Osteoblast (primary cell): ENCODE results near the gene SESN2. TPM values are rescaled to one million over a fixed set of nuclear protein-coding genes. Genes with fewer than 3 reads are reported as not detected.

Experiments
- DNase-seq: peaks from one replicate; pipeline ENCODE4 v3.0.0; 2011; ENCODE audit warnings: low spot score, mixed read lengths; ENCODE audit not compliant: insufficient read length; ENCODE audit errors: missing footprints
- H2AFZ ChIP-seq: 2 replicates; pipeline ENCODE4 v1.6.0; 2011; ENCODE audit warnings: mild to moderate bottlenecking, low read length
- H3K27ac ChIP-seq: 2 replicates; pipeline ENCODE4 v1.5.1; 2011; ENCODE audit warnings: mild to moderate bottlenecking, low read depth, low read length, moderate library complexity
- H3K27me3 ChIP-seq: 2 replicates; pipeline ENCODE4 v1.6.0; 2012; ENCODE audit warnings: mild to moderate bottlenecking, control low read depth, inconsistent platforms, low read length, moderate library complexity; ENCODE audit not compliant: insufficient read depth
- H3K36me3 ChIP-seq: 2 replicates; pipeline ENCODE4 v1.5.1; 2011; ENCODE audit warnings: mild to moderate bottlenecking, low read length, control low read depth, moderate library complexity; ENCODE audit not compliant: insufficient read depth
- H3K4me1 ChIP-seq: 2 replicates; pipeline ENCODE4 v1.5.1; 2011; ENCODE audit warnings: mild to moderate bottlenecking, low read length, control low read depth, moderate library complexity; ENCODE audit not compliant: insufficient read depth
- H3K4me2 ChIP-seq: 2 replicates; pipeline ENCODE4 v1.6.0; 2011; ENCODE audit warnings: mild to moderate bottlenecking, low read length; ENCODE audit not compliant: insufficient read depth
- H3K4me3 ChIP-seq: fragments of 200-600 bp; sonication (generic); 3 replicates; pipeline ENCODE4 v1.5.1; 2012; ENCODE audit warnings: mild to moderate bottlenecking, low read length, inconsistent platforms; ENCODE audit not compliant: insufficient read depth
- H3K79me2 ChIP-seq: 2 replicates; pipeline ENCODE4 v1.6.0; 2012; ENCODE audit warnings: mild to moderate bottlenecking, low read length, control low read depth, inconsistent platforms; ENCODE audit not compliant: insufficient read depth
- H3K9me3 ChIP-seq: 2 replicates; pipeline ENCODE4 v1.5.1; 2011; ENCODE audit warnings: low read depth, low read length, control low read depth
- H4K20me1 ChIP-seq: 2 replicates; pipeline ENCODE4 v1.6.0; 2012; ENCODE audit warnings: mild to moderate bottlenecking, low read length, control low read depth; ENCODE audit not compliant: insufficient read depth
- total RNA-seq: library from RNA; depleted of rRNA; stranded (reverse); fragments of >200 nt; gene quantifications from 2 replicates; pipeline ENCODE4 v1.2.3, GENCODE V29; 2012
- TF ChIP-seq, protein P1 (sequence below): IDR thresholded peaks from 2 replicates; pipeline ENCODE4 v1.5.1; 2011; ENCODE audit warnings: mild to moderate bottlenecking, low read depth, low read length, moderate library complexity; ENCODE audit errors: extremely low read depth

The SESN2 gene
- total RNA-seq, 1 donor, result 59.7 TPM

GRCh38 chr1:28236656-28237322 lies 22.5 kb upstream of the SESN2 start:
- H3K27ac ChIP-seq, result peak overlapping the region; percentile 48
- peak overlapping the region; percentile 96 for H3K4me2 ChIP-seq
- H4K20me1 ChIP-seq, result peaks cover 11% of the 10 kb centered on the region
- H2AFZ ChIP-seq, result peak overlapping the region; percentile 94
- peaks cover 11% of the 10 kb centered on the region for H3K36me3 ChIP-seq
- peak; percentile 58 for DNase-seq
- peaks cover 34% of the 10 kb centered on the region for H3K79me2 ChIP-seq
- peak overlapping the region; percentile 97 for H3K4me3 ChIP-seq
- no peaks in the 10 kb centered on the region for H3K27me3 ChIP-seq
- TF ChIP-seq, protein P1, sequence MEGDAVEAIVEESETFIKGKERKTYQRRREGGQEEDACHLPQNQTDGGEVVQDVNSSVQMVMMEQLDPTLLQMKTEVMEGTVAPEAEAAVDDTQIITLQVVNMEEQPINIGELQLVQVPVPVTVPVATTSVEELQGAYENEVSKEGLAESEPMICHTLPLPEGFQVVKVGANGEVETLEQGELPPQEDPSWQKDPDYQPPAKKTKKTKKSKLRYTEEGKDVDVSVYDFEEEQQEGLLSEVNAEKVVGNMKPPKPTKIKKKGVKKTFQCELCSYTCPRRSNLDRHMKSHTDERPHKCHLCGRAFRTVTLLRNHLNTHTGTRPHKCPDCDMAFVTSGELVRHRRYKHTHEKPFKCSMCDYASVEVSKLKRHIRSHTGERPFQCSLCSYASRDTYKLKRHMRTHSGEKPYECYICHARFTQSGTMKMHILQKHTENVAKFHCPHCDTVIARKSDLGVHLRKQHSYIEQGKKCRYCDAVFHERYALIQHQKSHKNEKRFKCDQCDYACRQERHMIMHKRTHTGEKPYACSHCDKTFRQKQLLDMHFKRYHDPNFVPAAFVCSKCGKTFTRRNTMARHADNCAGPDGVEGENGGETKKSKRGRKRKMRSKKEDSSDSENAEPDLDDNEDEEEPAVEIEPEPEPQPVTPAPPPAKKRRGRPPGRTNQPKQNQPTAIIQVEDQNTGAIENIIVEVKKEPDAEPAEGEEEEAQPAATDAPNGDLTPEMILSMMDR, result no peak
- peaks cover 18% of the 10 kb centered on the region for H3K4me1 ChIP-seq
- no peaks in the 10 kb centered on the region for H3K9me3 ChIP-seq

DNA sequence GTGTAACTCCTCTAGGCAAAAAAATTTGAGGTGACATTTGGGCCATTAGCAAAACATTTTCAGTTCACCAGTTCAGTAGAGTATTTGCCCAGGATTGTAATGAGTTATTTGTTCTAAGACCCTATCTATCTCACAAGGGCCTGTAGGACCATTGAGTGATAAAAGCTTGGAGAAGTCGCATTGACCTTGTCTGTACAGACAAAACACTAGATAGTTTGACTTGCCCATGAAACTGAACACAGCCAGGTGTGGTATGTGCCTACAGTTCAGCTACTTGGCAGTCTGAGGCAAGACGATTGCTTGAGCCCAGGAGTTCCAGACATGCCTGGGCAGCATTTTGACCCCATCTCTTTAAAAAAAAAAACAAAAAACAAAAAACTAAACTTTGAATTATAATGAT lies 20.3 kb upstream of the SESN2 start:
- Histone ChIP-seq H3K4me2 (no peak overlapping the region), H3K27ac (no peak overlapping the region), H3K36me3 (peaks cover 11% of the 10 kb centered on the region), H3K27me3 (no peaks in the 10 kb centered on the region), H3K4me3 (no peak overlapping the region), H3K79me2 (peaks cover 22% of the 10 kb centered on the region), H4K20me1 (peaks cover 4% of the 10 kb centered on the region), H3K4me1 (peaks cover 12% of the 10 kb centered on the region), H3K9me3 (no peaks in the 10 kb centered on the region), H2AFZ (no peak overlapping the region)
- TF ChIP-seq, protein P1, result no peak
- no peak for DNase-seq

GRCh38 chr1:28240024-28240423 lies 19.3 kb upstream of the SESN2 start:
- peaks cover 22% of the 10 kb centered on the region for H3K79me2 ChIP-seq
- no peaks in the 10 kb centered on the region for H3K27me3 ChIP-seq
- H3K4me3 ChIP-seq, result no peak overlapping the region
- no peak overlapping the region for H3K4me2 ChIP-seq
- peaks cover 11% of the 10 kb centered on the region for H3K36me3 ChIP-seq
- no peaks in the 10 kb centered on the region for H3K9me3 ChIP-seq
- peaks cover 12% of the 10 kb centered on the region for H3K4me1 ChIP-seq
- peaks cover 4% of the 10 kb centered on the region for H4K20me1 ChIP-seq
- DNase-seq, result no peak
- TF ChIP-seq, protein P1, result no peak
- H2AFZ ChIP-seq, result no peak overlapping the region
- no peak overlapping the region for H3K27ac ChIP-seq

GRCh38 chr1:28241638-28242241 lies 17.6 kb upstream of the SESN2 start:
- no peak overlapping the region for H3K4me2 ChIP-seq
- H3K9me3 ChIP-seq, result no peaks in the 10 kb centered on the region
- DNase-seq, result peak; percentile 57
- H3K27me3 ChIP-seq, result no peaks in the 10 kb centered on the region
- H3K4me3 ChIP-seq, result no peak overlapping the region
- H3K27ac ChIP-seq, result no peak overlapping the region
- no peak overlapping the region for H2AFZ ChIP-seq
- H3K36me3 ChIP-seq, result peaks cover 11% of the 10 kb centered on the region
- TF ChIP-seq, protein P1, result no peak
- H4K20me1 ChIP-seq, result peaks cover 4% of the 10 kb centered on the region
- peaks cover 18% of the 10 kb centered on the region for H3K4me1 ChIP-seq
- H3K79me2 ChIP-seq, result peaks cover 13% of the 10 kb centered on the region
